ENCODE results near the gene TBXAS1. TPM values are rescaled to one million over a fixed set of nuclear protein-coding genes. Genes with fewer than 3 reads are reported as not detected.

Gene TBXAS1
- total RNA-seq, 2 donors from 2014 or later: 12.0 to 17.0 TPM

DNA sequence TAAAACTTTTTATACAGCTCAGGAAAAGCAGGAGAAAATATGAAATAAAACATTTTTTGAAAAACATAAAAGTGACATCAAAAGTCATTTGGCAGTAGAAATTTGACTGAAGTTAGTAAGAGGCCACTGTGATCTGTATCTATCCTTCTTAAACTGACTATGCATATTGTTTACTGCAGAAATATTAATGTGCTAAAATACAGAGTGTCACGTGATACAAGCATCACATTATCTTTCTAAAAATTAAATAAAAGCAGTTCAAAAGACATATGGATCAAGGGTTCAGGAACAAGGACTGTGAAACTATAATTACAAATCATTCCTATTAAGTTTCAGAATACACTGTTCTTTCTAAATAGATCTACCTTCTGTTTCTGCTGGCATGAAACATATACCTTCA is 200.0 kb downstream of the TBXAS1 start:
- Histone ChIP-seq H3K4me3 (no peak overlapping the region), H3K27ac (no peak overlapping the region), H3K36me3 (peaks cover 4% of the 10 kb centered on the region), H3K9me3 (no peaks in the 10 kb centered on the region), H3K4me1 (no peaks in the 10 kb centered on the region), H3K27me3 (no peaks in the 10 kb centered on the region), H3K9ac (ENCODE audit: low read depth in 2 of 2, low read length in 2 of 2) (no peak overlapping the region)
- intact Hi-C loops (cut with DNase I): no loop called here
- DNase-seq: no peak
- TF ChIP-seq, protein P1, sequence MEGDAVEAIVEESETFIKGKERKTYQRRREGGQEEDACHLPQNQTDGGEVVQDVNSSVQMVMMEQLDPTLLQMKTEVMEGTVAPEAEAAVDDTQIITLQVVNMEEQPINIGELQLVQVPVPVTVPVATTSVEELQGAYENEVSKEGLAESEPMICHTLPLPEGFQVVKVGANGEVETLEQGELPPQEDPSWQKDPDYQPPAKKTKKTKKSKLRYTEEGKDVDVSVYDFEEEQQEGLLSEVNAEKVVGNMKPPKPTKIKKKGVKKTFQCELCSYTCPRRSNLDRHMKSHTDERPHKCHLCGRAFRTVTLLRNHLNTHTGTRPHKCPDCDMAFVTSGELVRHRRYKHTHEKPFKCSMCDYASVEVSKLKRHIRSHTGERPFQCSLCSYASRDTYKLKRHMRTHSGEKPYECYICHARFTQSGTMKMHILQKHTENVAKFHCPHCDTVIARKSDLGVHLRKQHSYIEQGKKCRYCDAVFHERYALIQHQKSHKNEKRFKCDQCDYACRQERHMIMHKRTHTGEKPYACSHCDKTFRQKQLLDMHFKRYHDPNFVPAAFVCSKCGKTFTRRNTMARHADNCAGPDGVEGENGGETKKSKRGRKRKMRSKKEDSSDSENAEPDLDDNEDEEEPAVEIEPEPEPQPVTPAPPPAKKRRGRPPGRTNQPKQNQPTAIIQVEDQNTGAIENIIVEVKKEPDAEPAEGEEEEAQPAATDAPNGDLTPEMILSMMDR (IDR thresholded peaks at IDR 0.05): no peak

DNA sequence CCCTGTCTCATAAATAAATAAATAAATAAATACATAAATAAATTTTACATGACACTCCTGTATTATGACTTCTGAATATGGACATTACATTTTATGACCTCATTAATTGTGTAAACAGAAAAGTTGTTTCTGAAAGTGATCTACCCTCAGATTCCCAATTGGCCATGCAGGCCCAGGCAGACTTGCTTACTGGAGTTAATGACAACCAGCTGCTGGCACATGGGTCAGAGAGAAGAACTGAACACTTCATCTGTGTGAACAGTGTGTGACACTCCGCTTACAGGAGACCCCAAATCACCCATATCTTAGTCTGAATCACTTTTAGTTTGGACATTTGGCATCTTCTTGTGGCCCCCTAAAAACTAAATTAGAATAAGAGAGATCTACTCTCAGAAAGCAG is 202.3 kb downstream of the TBXAS1 start:
- DNase-seq: no peak
- TF ChIP-seq, protein P1 (IDR thresholded peaks at IDR 0.05): no peak
- H3K9me3 ChIP-seq: no peaks in the 10 kb centered on the region
- H3K9ac ChIP-seq (ENCODE audit: low read depth in 2 of 2, low read length in 2 of 2): no peak overlapping the region
- H3K27me3 ChIP-seq: no peaks in the 10 kb centered on the region
- no peak overlapping the region for H3K4me3 ChIP-seq
- H3K36me3 ChIP-seq: peaks cover 4% of the 10 kb centered on the region
- no peaks in the 10 kb centered on the region for H3K4me1 ChIP-seq
- intact Hi-C loops (cut with DNase I): no loop called here
- H3K27ac ChIP-seq: no peak overlapping the region

DNA sequence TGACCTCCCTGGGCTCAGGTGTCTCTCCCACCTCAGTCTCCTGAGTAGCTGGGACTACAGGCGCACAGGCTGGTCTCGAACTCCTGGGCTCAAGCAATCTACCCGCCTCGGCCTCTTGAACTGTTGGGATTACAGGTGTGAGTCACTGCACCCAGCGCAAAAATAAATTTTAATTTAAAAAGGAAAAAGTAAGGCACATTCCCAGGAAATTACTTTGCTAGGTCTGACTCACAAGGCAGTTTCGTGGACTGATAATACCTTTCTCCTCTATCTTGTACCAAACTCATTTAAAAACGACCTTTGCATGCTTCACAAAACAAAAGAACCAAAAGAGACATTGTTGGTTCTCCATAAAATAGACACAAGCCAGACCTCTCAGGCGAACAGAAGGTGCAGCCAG is 204.0 kb downstream of the TBXAS1 start:
- H3K4me3 ChIP-seq: no peak overlapping the region
- TF ChIP-seq, protein P1 (IDR thresholded peaks at IDR 0.05): no peak
- no peaks in the 10 kb centered on the region for H3K9me3 ChIP-seq
- no peak overlapping the region for H3K27ac ChIP-seq
- H3K36me3 ChIP-seq: peaks cover 4% of the 10 kb centered on the region
- intact Hi-C loops (cut with DNase I): no loop called here
- H3K27me3 ChIP-seq: no peaks in the 10 kb centered on the region
- no peak for DNase-seq
- H3K9ac ChIP-seq (ENCODE audit: low read depth in 2 of 2, low read length in 2 of 2): no peak overlapping the region
- H3K4me1 ChIP-seq: no peaks in the 10 kb centered on the region

DNA sequence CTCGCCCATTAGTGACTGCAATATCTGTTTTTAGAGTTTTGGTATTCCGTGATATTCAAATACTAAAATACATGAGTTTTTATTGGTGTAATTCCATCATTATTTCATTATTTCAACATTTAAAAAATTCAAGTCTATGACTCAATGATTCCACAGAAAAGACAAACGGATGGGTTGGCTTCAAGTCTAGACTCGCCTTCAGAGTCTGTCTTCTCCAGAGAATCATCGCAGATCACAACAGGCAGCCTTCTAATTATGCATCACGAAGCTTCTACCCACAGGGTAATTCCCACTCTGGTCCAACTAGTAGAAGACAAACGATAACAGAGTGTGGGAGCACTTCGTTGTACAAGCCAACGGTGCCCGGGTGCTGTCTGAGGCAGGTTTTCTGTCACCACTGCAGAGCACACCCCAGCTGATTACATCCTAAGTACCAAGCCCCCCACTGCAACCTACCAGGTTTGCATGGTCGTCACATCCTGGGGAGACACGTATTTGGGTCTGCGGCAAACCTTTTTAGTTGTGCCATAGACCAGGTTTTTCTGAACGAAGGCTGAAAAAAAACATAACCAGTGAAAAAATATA is 204.8 kb downstream of the TBXAS1 start:
- intact Hi-C loops (cut with DNase I): no loop called here
- no peak overlapping the region for H3K9ac ChIP-seq (ENCODE audit: low read depth in 2 of 2, low read length in 2 of 2)
- peaks cover 4% of the 10 kb centered on the region for H3K36me3 ChIP-seq

DNA sequence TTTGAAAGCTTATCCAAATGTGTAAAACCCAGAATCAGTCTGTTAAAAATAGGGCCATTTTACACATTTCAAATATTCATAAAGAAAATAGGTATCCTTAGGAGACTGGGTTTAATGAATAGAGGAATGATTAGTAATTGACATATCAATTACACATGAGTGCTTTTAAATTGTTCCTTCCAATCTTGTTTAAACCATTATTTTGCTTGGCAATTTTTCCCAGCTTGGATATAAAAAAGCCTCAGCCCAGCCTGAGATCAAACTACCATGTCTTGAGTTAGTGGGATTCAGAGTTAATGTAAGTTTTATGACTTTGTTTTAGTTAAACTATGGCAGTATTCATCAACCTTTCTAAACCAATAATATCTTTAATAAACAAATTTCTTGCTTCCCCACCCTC is 205.4 kb downstream of the TBXAS1 start:
- Histone ChIP-seq H3K4me3 (no peak overlapping the region), H3K9ac (ENCODE audit: low read depth in 2 of 2, low read length in 2 of 2) (no peak overlapping the region), H3K27ac (no peak overlapping the region), H3K4me1 (no peaks in the 10 kb centered on the region), H3K36me3 (peaks cover 4% of the 10 kb centered on the region), H3K27me3 (no peaks in the 10 kb centered on the region), H3K9me3 (no peaks in the 10 kb centered on the region)
- TF ChIP-seq, protein P1 (IDR thresholded peaks at IDR 0.05): no peak
- intact Hi-C loops (cut with DNase I): no loop called here
- DNase-seq: no peak

More for the DNA sequence above, 204.8 kb downstream of the TBXAS1 start:
- H3K27me3 ChIP-seq: no peaks in the 10 kb centered on the region
- H3K27ac ChIP-seq: no peak overlapping the region
- TF ChIP-seq, protein P1 (IDR thresholded peaks at IDR 0.05): no peak
- no peaks in the 10 kb centered on the region for H3K4me1 ChIP-seq
- DNase-seq: no peak
- H3K9me3 ChIP-seq: no peaks in the 10 kb centered on the region
- no peak overlapping the region for H3K4me3 ChIP-seq
